Right lung (tissue), 5 donors: ENCODE results near the gene GUCY1A2. TPM values are rescaled to one million over a fixed set of nuclear protein-coding genes. Genes with fewer than 3 reads are reported as not detected.
"Not testable (repeated sequence)": the region's sequence is repeated elsewhere in the genome, so short reads cannot be mapped to it uniquely, and the experiment has no call there.

ENCODE experiments used
- DNase-seq, 2 donors: peaks; one replicate each; pipeline ENCODE4 v3.0.0-alpha.2; 2013
- polyA plus RNA-seq, 5 donors: library from polyadenylated mRNA; unstranded; fragments of 120-200 nt; gene quantifications; one replicate each; pipeline versions ENCODE4 v1.2.1 to v1.2.3, GENCODE V29; 2013; ENCODE audit warnings: inconsistent platforms in 1 of 5, low replicate concordance in 1 of 5; ENCODE audit not compliant: insufficient read length in 5 of 5, insufficient read depth in 1 of 5

The GUCY1A2 gene
- polyA plus RNA-seq, 5 donors, result 12.7 to 31.7 (median 26.8) TPM

DNA sequence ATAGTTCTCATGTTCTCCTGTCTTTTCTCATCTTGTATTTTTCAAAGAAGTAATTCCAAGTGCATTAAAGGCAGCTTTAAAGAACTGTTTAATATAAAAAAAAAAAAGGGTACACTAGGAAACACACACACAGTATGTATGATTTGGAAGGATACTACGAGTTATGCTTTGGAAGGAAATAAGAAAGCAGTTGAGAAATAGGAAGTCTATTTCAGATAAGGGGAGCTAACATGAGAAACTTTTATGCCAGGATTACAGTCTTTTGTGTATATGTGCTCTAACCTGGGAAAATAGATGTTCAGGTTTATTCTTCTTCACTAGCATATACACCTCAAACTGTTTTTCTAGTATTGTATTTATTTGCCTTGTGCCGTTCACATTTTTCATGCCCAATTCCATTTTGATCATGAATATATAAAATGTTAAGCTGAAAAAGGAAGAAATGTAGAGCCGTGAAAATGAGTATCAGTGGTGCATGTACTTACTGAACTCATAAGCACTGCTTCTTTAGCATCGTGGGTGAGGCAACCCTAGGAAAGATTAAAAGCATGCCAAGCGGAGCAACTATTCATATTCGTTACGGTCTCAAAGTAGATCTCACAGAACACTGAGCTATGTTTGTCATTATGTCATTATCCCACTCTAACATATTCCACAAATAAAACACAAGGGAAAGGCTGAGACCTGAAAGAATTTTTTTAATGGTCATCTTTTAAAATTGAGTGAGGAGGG lies 59.6 kb downstream of the GUCY1A2 start:
- DNase-seq, result no peak

- no peak for DNase-seq
Measured at GRCh38 chr11:106957030-106957482, 61.2 kb downstream of the GUCY1A2 start.

DNA sequence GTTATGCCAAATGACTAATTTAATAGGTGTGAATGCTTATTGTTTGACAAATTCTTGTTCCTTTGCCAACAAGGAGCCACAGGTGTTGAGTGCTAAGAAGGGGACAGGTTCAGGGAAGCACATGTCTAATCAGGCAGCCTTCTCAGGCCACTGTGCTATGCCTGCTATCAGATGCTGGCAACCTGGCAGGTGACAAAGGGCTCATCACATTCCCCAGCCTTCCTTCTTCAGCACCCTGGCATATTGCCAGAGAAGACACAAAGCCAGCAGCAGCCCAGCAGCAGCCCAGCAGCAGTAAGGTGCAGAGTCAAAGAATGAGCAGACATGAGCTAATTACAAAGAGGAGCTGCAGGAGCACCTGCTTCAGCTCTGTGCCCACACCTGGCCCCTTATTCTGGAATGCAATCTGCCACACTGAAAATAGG lies 68.2 kb downstream of the GUCY1A2 start:
- no peak for DNase-seq

DNA sequence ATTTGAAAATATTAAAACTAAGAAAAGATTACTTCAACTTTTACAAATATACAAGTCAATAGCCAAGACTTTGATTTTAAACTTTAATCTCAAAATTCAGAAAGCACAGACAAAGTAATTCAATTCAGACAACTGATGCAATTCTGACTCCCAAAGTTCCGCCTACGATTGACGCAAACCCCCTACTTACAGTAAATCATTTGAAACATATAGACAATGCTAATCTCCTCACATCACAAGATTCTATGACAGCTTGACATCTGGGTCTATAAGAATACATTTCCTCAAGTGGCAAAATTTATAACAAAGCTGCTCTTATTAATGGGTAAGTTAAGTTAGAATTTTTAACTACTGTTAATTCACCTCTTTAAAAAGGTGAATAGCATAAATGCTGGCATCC lies 75.2 kb downstream of the GUCY1A2 start:
- DNase-seq, result no peak

GRCh38 chr11:106939157-106939556 lies 79.1 kb downstream of the GUCY1A2 start:
- no peak for DNase-seq

- no peak for DNase-seq
Measured at GRCh38 chr11:106937111-106937510, 81.2 kb downstream of the GUCY1A2 start.

- DNase-seq, result no peak
Measured at GRCh38 chr11:106925245-106925644, 93.0 kb downstream of the GUCY1A2 start.

GRCh38 chr11:106920899-106921509 lies 97.3 kb downstream of the GUCY1A2 start:
- DNase-seq, result peak; percentile 11 to 14

DNA sequence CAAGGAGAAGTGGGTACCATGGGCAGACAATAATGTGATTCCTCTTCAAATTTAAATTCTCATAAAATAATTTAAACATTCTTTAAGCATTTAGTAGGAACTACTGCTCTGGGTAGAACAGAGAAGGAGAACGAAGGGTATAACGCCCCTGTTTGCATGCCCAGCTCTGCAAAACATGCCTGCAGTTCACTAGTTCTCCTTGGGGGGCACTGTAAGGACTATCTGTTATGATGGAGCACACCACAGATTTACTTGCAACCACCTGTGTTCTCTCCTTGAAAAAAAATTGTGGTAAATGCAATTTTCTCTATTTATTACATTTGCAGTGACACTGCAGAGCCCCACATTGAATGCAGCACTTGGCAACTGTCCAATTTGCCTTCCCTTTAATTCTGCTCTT lies 100.3 kb downstream of the GUCY1A2 start:
- no peak for DNase-seq

DNA sequence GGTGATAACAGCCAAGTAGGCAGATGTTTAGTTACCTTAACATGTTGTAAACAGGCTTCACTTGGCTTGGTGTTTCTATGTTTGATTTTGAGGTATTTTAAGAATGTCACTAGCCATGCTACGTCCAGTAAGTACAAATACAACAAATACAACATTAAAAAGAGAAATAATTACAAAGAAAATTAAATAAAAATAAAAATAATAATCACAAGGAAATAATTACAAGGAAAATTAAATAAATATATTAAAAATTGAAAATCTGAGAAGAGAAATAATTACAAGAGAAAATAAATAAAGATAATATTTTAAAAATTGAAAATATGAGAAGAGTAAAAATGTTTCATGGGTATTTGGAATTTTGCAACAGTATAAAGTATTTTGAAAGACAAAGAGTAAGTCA lies 103.9 kb downstream of the GUCY1A2 start:
- no peak for DNase-seq

GRCh38 chr11:106913141-106913540 lies 105.1 kb downstream of the GUCY1A2 start:
- no peak for DNase-seq

- no peak for DNase-seq
Measured at GRCh38 chr11:106904826-106905225, 113.5 kb downstream of the GUCY1A2 start.

DNA sequence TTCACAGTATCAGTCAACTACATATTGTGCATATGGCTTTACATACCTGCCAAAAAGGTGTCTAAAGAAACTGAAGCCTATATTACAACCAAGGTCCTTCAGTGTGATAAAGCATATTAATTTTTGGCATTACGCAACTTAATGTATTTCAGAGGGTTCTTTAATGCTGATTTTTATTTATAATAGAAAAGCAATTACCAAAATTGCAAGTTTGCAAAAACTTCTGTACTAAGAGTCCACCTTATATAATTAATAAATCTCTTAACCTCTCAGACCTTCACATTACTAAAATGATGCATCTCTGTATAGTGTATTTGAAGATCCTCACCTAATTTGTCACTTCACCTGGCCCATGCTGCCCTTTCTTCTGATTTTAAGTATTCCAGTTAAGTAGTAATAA lies 128.6 kb downstream of the GUCY1A2 start:
- no peak for DNase-seq

DNA sequence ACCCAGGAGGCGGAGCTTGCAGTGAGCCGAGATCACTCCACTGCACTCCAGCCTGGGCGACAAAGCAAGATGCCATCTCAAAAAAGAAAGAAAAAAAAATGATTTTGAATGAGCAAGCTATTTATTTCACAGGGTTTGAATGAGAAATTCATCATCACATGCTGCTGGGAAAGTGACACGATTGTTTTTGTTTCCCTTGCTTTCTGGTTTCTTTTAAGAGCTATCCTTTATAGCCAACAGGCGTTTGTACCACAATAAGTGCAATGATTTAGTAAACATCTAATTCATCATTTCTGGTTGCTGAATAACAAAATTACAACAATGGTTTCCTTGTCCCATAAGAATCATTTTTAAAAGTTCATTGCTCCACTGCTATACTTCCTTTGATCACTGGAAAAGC lies 129.9 kb downstream of the GUCY1A2 start:
- DNase-seq, result no peak

DNA sequence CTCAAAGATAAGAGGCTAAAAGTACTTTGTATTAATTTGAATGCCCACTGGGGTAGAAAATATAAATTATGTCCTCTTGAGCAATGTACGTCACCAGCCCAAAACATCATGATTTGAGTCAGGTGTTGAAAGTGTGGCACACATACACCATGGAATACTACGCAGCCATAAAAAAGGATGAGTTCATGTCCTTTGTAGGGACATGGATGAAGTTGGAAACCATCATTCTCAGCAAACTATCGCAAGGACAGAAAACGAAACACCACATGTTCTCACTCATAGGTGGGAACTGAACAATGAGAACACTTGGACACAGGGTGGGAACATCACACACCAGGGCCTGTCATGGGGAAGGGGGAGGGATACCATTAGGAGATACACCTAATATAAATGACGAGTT lies 134.6 kb downstream of the GUCY1A2 start:
- not testable (repeated sequence) for DNase-seq

DNA sequence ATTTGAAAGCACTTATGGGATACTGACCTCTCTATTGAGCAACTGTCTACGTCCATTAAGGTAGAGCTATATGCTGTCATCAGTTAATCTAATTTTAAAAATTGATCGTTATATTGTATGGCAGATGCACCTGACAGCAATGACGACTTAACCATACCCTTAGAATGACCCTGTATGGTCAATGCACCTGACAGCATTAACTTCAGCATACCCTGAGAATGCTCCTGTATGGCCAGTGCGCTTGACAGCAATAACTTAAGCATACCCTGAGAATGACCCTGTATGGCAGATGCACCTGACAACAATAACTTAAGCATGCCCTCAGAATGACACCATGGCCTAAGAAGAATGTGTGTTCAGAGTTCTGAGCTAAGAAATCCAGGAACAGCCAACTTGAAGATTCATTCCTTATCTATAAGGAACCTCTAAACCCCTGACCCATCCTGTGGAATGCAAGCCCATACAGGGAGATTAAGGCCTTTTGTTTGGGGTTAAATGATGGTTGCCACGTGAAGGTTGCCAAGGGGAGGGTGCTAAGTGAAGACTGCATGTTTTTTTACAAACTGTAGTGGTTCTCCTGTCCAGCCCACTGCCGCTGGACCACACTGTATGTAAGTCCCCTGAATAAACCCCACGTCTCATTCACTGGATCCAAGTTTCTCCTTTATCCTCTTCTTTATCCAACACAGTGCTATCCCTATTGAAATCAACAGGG lies 138.3 kb downstream of the GUCY1A2 start:
- DNase-seq, result no peak

GRCh38 chr11:106879029-106879428 lies 139.2 kb downstream of the GUCY1A2 start:
- DNase-seq, result no peak

GRCh38 chr11:106875013-106875412 lies 143.3 kb downstream of the GUCY1A2 start:
- DNase-seq, result no peak

GRCh38 chr11:106872246-106872645 lies 146.0 kb downstream of the GUCY1A2 start:
- DNase-seq, result no peak

GRCh38 chr11:106858200-106858599 lies 160.1 kb downstream of the GUCY1A2 start:
- no peak for DNase-seq

GRCh38 chr11:106856566-106856965 lies 161.7 kb downstream of the GUCY1A2 start:
- no peak for DNase-seq

DNA sequence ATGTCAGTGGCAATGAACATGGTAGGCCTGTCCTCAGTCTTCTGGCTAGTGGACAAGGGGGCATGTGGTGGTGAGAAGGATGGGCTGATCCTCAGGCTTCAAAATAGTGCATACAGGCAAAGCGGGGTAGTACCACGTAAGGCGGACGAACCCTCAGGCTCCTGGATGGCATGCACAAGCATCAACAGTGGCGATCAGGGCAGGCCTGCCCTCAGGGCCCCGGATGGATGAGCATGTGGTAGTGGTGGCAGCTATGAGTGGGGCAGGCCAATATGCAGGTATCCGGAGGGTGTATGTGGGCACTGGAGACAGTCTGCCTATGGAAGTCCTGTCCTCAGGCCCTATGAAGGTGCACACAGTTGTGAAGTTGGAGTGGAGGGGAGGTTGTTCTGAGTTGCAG lies 163.8 kb downstream of the GUCY1A2 start:
- DNase-seq, result no peak

DNA sequence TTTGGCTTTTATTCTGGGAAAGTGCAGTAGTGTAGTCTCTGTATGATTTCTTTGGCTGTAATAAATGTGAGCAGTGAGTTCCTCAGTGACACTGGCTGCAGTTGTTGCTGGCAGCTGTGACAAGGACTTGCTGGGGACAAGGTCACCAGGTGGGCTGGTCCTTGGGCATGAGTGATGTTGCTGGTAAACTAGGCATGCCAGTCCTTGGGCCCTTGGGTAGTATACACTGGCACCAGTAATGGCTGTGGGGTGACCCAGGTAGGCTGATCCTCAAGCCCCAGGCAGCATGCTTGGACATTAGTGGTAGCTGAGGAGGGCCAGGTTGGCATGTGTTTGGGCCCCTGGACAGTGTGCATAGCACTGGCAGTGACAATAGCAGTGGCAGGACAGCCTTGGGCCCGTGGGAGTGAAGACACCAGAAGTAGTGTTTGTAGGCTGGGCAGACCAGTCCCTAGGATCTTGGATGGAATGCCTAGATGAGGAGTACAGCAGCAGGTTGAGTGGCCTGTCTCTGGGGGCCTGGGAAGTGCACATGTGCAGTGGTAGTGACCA lies 164.3 kb downstream of the GUCY1A2 start:
- DNase-seq, result no peak
